Measurements from ENCODE around the gene CTXND2. TPM values are rescaled to one million over a fixed set of nuclear protein-coding genes. Genes with fewer than 3 reads are reported as not detected.
A peak's percentile ranks its signal among the peaks of the same experiment; 100 is the strongest.

Gene CTXND2
- total and polyA plus RNA-seq, 2 of the 13 experiments (the other 11 are each of a cell fraction or from before 2014, with no cell fraction given), result not detected

- no peak for TF ChIP-seq ZNF691 (CRISPR knock-in tag; IDR thresholded peaks at IDR 0.05; ENCODE audit: borderline replicate concordance, low read depth)
- TF ChIP-seq LRRFIP1 (CRISPR knock-in tag; conservative IDR thresholded peaks at IDR 0.05), result no peak
- TF ChIP-seq PTBP1 (IDR thresholded peaks at IDR 0.05; ENCODE audit: low read depth, low read length, poor library complexity, severe bottlenecking), result no peak
- TF ChIP-seq LBX2 (CRISPR knock-in tag; IDR thresholded peaks at IDR 0.05; ENCODE audit: borderline replicate concordance), result no peak
- TF ChIP-seq DMAP1 (CRISPR knock-in tag; IDR thresholded peaks at IDR 0.05), result peak; percentile 78
- peak; percentile 96 for TF ChIP-seq KDM5A (IDR thresholded peaks at IDR 0.05; ENCODE audit: borderline replicate concordance, low read length)
- 0 out of 2 replicates have a peak, but pooled peaks have one; percentile 41 for TF ChIP-seq ZNF232 (CRISPR knock-in tag; IDR thresholded peaks at IDR 0.05; ENCODE audit: borderline replicate concordance)
- no peak for TF ChIP-seq MED13 (CRISPR knock-in tag; IDR thresholded peaks at IDR 0.05)
- peak; percentile 37; the same call in 1 of the 2 replicates for TF ChIP-seq GFI1 (CRISPR knock-in tag; IDR thresholded peaks at IDR 0.05; ENCODE audit: borderline replicate concordance)
- TF ChIP-seq ZNF512B (CRISPR knock-in tag; IDR thresholded peaks at IDR 0.05; ENCODE audit: borderline replicate concordance), result peak; percentile 22; the same call in 1 of the 2 replicates
- peak; percentile 54; the same call in 1 of the 2 replicates for TF ChIP-seq FOXO1 (CRISPR knock-in tag; IDR thresholded peaks at IDR 0.05)
- 0 out of 2 replicates have a peak, but pooled peaks have one; percentile 44 for TF ChIP-seq HMGXB3 (CRISPR knock-in tag; IDR thresholded peaks at IDR 0.05; ENCODE audit: borderline replicate concordance)
- peak; percentile 31; the same call in 1 of the 2 replicates for TF ChIP-seq NRL (CRISPR knock-in tag; IDR thresholded peaks at IDR 0.05; ENCODE audit: borderline replicate concordance)
- peak; percentile 56 for TF ChIP-seq YY1 (IDR thresholded peaks at IDR 0.05; ENCODE audit: insufficient read depth, insufficient replicate concordance, low read depth, low read length)
Observed at GRCh38 chr1:150926097-150926741, 39.3 kb downstream of the CTXND2 start, which contains the start of gene SETDB1 (continued).
